Astrocyte of the cerebellum (primary cell): ENCODE measurements around the gene PPP1R16B.

Experiments
- DNase-seq: peaks from one replicate; pipeline ENCODE4 v3.0.0-alpha.2; 2011; ENCODE audit warnings: low read depth
- H3K4me3 ChIP-seq: 2 replicates; pipeline ENCODE4 v1.5.1; 2011; ENCODE audit warnings: mild to moderate bottlenecking, low read depth, low read length, moderate library complexity
- in situ Hi-C: cut with HindIII; loops from 2 replicates; pipeline ENCODE4 v1.10.0; 2017; ENCODE audit warnings: low sequenced_read_pairs
- TF ChIP-seq, protein P1 (sequence below): IDR thresholded peaks from 2 replicates; pipeline ENCODE4 v1.5.1; 2012; ENCODE audit warnings: low read length, low read depth, moderate library complexity, mild to moderate bottlenecking; ENCODE audit errors: missing control alignments

PPP1R16B gene

DNA sequence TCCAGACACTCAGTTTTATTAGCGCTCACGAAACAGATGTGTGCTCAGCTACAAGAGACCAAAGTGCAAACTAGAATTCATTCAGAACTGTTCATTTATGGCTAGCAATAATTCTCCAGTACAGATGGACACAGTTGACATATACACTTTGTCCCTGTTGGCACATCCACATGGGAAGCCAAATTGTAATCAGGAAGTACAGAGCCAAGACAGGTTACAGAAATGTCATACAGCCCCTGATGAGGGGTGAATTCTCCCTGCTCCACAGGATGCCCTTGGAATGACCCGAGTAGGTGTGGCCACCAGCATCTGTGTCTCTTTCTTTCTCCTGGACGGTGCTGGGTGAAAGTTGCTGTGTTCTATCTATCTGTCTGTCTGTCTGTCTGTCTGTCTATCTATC lies 164.2 kb downstream of the PPP1R16B start:
- DNase-seq, result no peak
- TF ChIP-seq, protein P1, sequence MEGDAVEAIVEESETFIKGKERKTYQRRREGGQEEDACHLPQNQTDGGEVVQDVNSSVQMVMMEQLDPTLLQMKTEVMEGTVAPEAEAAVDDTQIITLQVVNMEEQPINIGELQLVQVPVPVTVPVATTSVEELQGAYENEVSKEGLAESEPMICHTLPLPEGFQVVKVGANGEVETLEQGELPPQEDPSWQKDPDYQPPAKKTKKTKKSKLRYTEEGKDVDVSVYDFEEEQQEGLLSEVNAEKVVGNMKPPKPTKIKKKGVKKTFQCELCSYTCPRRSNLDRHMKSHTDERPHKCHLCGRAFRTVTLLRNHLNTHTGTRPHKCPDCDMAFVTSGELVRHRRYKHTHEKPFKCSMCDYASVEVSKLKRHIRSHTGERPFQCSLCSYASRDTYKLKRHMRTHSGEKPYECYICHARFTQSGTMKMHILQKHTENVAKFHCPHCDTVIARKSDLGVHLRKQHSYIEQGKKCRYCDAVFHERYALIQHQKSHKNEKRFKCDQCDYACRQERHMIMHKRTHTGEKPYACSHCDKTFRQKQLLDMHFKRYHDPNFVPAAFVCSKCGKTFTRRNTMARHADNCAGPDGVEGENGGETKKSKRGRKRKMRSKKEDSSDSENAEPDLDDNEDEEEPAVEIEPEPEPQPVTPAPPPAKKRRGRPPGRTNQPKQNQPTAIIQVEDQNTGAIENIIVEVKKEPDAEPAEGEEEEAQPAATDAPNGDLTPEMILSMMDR, result no peak
- no peak overlapping the region for H3K4me3 ChIP-seq
- in situ Hi-C loops, result no loop called here

- H3K4me3 ChIP-seq, result no peak overlapping the region
- in situ Hi-C loops, result no loop called here
- TF ChIP-seq, protein P1, result no peak
- no peak for DNase-seq
Measured at GRCh38 chr20:38970302-38970701, 164.8 kb downstream of the PPP1R16B start.
